IgD-negative memory B cell (primary cell): Measurements from ENCODE around the gene PRDX3. TPM values are rescaled to one million over a fixed set of nuclear protein-coding genes. Genes with fewer than 3 reads are reported as not detected.
A peak's percentile ranks its signal among the peaks of the same experiment; 100 is the strongest.

ENCODE experiments used
- H3K27ac Mint-ChIP-seq, 3 donors: one replicate each; pipeline ENCODE4 v1.8.0; 2020 to 2022; ENCODE audit warnings: mild to moderate bottlenecking in 3 of 3, mixed read lengths in 3 of 3, moderate library complexity in 1 of 3
- H3K27me3 Mint-ChIP-seq: one replicate; pipeline ENCODE4 v1.8.0; 2021; ENCODE audit warnings: mixed read lengths
- H3K36me3 Mint-ChIP-seq: one replicate; pipeline ENCODE4 v1.8.0; 2020; ENCODE audit warnings: mild to moderate bottlenecking, mixed read lengths
- H3K4me1 Mint-ChIP-seq, 3 donors: one replicate each; pipeline ENCODE4 v1.8.0; 2020 to 2022; ENCODE audit warnings: mixed read lengths in 3 of 3, mild to moderate bottlenecking in 1 of 3
- H3K4me3 Mint-ChIP-seq, 4 donors: one replicate each; pipeline ENCODE4 v1.8.0; 2020 to 2022; ENCODE audit warnings: mild to moderate bottlenecking in 4 of 4, mixed read lengths in 4 of 4, moderate library complexity in 3 of 4
- H3K9me3 Mint-ChIP-seq, 3 donors: one replicate each; pipeline ENCODE4 v1.8.0; 2020 to 2021; ENCODE audit warnings: mixed read lengths in 3 of 3, mild to moderate bottlenecking in 1 of 3
- polyA plus RNA-seq: library from polyadenylated mRNA; unstranded; fragments of 300-500 nt; fragmentation: Illumina TruSeq; gene quantifications from one replicate; pipeline ENCODE4 v1.2.3, GENCODE V29; 2021

PRDX3 gene
- polyA plus RNA-seq, 1 donor from 2014 or later, result 71.2 TPM

DNA sequence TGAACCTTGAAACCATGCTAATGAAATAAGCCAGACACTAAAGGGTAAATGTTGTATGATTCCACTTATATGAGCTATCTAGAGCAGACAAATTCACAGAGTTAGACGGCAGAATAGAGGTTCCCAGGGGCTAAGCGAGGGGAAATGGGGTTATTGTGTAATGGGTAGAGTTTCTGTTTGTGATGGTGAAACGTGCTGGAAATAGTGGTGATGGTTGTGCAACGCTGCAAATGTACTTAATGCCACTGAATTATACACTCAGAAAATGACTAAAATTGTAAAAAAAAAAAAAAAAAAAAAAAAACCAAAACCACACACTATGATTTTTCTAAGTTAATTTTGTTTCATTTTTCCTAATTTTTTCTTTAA, 43.1 kb downstream of the PRDX3 start:
- Mint-ChIP-seq H3K36me3 (peaks cover 1% of the 10 kb centered on the region), H3K4me1 (peaks cover 8 to 21% (median 12%) of the 10 kb centered on the region in 3 donors), H3K27me3 (no peaks in the 10 kb centered on the region), H3K9me3 (no peaks in the 10 kb centered on the region), H3K27ac (peak overlapping the region in 1 of 3 donors; percentile 74), H3K4me3 (peak overlapping the region in 1 of 4 donors; percentile 2)

DNA sequence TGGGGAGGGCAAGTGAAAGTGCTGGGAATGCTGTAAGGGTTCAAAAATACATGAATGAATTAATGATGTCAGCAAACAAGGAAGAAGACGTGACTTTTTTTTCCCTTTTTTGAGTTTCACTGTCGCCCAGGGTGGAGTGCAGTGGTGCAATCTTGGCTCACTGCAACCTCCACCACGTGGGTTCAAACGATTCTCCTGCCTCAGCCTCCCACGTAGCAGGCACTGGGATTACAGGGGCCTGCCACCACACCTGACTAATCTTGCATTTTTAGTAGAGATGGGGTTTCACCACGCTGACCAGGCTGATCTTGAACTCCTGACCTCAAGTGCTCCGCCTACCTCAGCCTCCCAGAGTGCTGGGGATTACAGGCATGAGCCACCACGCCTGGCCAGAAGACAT, 44.7 kb downstream of the PRDX3 start:
- H3K36me3 Mint-ChIP-seq, result peaks cover 4% of the 10 kb centered on the region
- peaks cover 8 to 20% (median 19%) of the 10 kb centered on the region in 3 donors for H3K4me1 Mint-ChIP-seq
- no peaks in the 10 kb centered on the region for H3K9me3 Mint-ChIP-seq
- H3K27me3 Mint-ChIP-seq, result no peaks in the 10 kb centered on the region
- no peak overlapping the region for H3K4me3 Mint-ChIP-seq
- peak overlapping the region in 1 of 3 donors; percentile 32 for H3K27ac Mint-ChIP-seq

DNA sequence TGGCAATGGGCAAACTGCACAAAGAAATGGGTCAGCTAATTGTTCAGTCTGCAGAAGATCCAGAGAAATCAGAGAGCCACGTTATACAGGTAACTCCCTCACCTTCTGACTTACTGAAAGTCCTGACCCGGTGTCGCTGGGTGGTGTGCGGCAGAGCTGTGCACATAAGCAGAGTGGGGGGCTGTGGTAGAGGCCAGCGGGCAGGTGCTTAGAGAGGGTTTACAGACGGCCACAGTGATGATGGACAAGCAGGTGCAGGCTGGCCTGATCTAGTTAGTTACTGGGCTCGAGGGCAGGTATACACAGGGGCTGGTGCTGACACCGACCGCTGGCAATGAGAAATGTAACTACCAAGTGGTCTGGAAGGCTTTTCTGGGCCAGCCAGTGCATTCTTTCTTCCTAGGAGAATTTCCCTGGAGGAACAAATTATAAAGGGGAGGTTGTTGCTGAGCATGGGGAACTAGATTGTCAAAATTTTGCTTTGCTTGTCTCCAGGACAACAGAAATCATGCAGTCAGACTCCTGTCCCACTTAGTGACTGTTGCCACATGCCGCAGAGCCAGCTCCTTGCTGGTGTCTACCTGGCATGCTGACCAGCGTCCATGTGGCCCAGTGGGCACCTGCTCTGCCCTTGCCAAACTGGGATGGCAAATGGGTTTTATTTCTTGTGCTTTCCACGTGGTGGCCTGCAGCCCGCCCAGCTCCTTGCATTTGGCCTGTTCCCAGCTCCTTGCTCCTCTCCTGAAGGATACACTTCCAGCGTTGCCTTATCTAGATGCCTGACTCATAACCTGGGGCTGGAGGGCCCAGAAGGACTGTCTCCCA, 45.9 kb downstream of the PRDX3 start:
- no peaks in the 10 kb centered on the region for H3K9me3 Mint-ChIP-seq
- no peaks in the 10 kb centered on the region for H3K27me3 Mint-ChIP-seq
- peaks cover 4% of the 10 kb centered on the region for H3K36me3 Mint-ChIP-seq
- peak overlapping the region in 2 of 3 donors; percentile 32 to 78 for H3K27ac Mint-ChIP-seq
- peak overlapping the region in 3 of 4 donors; percentile 51 to 85 (median 84) for H3K4me3 Mint-ChIP-seq
- peaks cover 8 to 20% (median 19%) of the 10 kb centered on the region in 3 donors for H3K4me1 Mint-ChIP-seq

DNA sequence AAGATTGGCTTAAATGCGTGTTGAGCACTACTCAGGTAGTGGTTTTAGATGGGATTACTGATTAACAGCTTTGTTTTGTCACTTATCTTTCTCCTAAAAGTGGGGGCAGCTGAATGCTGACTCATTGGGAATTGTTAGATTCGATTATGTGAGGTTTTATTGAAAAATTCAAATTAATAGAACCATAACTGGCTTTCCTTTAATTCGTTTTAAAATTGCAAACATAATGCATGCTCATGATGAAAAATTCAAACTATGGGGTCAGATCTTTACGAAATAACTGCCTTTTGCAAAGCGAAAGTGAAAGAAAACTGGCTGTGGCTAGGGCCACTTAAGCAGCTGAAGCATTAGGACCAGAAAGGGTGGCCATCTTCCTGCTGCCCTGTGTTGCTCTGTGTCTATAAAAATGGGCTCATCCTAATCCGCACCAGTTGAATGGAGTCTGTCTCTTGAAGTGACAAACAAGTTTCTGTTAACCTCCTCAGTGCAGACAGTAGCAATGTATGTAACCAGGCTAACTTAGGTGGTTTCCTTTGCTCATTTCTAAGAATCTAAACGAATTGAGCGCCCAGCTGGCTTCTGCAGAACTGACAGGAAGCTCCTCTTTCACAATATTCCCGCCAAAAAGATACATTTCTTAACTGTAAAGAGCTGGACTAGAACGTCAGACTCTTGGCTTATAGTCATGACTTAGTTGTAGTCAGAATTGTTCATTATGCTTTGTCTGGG, 46.9 kb downstream of the PRDX3 start:
- peak overlapping the region; percentile 79 to 94 (median 84) for H3K4me3 Mint-ChIP-seq
- no peaks in the 10 kb centered on the region for H3K9me3 Mint-ChIP-seq
- peaks cover 4% of the 10 kb centered on the region for H3K36me3 Mint-ChIP-seq
- peak overlapping the region; percentile 72 to 89 (median 78) for H3K27ac Mint-ChIP-seq
- no peaks in the 10 kb centered on the region for H3K27me3 Mint-ChIP-seq
- peaks cover 7 to 20% (median 19%) of the 10 kb centered on the region in 3 donors for H3K4me1 Mint-ChIP-seq

DNA sequence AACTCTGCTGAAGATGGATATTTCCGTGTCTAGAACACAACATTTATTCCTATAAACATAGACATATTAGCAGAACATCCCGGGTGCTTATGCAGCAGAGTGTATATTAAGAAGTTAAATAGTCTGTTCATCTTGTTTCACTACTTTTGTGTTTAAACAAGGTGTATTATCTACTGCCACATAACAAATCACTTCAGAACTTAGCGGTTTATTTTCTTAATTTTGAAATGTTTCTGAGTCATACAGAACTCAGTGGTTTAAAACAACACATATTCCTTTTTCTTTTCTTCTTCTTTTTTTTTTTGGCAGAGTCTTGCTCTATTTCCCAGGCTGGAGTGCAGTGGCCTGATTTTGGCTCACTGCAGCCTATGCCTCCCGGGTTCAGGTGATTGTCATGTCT, 48.9 kb downstream of the PRDX3 start:
- Mint-ChIP-seq H3K36me3 (peaks cover 10% of the 10 kb centered on the region), H3K9me3 (peaks cover 0 to 2% (median 0%) of the 10 kb centered on the region in 3 donors), H3K4me1 (peaks cover 6 to 20% (median 16%) of the 10 kb centered on the region in 3 donors), H3K27me3 (no peaks in the 10 kb centered on the region), H3K4me3 (no peak overlapping the region), H3K27ac (peak overlapping the region in 1 of 3 donors; percentile 27)

DNA sequence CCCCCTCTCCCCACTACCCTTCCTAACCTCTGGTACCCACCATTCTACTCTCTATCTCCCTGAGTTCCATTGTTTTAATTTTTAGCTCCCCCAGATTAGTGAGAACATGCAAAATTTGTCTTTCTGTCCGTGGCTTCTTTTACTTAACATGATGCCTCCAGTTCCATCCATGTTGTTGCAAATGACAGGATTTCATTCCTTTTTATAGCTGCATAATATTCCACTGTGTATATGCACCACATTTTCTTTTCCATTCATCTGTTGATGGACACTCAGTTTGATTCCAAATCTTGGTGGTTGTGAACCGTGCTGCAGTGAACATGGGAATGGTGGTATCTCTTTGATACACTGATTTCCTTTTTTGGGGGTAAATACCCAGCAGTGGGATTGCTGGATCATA, 52.7 kb downstream of the PRDX3 start:
- Mint-ChIP-seq H3K4me3 (no peak overlapping the region), H3K4me1 (peaks cover 0 to 12% (median 4%) of the 10 kb centered on the region in 3 donors), H3K27ac (no peak overlapping the region), H3K27me3 (no peaks in the 10 kb centered on the region), H3K9me3 (peaks cover 0 to 2% (median 0%) of the 10 kb centered on the region in 3 donors), H3K36me3 (peaks cover 19% of the 10 kb centered on the region)

DNA sequence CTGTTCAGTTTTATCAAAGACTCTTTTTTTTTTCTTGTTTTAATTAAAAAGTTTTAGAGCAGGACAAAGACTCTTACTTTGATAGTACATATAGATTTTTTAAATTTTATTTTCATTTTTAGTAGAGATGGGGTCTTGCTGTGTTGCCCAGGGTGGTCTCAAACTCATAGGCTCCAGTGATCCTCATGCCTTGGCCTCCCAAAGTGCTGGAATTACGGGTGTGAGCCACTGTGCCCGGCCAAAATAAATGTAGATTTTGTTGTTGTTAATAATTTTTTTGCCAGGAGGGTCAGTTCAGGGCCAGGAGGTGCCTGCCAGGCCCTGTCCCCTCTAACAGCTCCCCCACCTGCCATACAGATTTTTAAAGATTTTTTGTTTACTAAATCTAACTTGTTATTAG, 57.7 kb downstream of the PRDX3 start:
- no peak overlapping the region for H3K4me3 Mint-ChIP-seq
- H3K4me1 Mint-ChIP-seq, result peaks cover 0 to 6% (median 3%) of the 10 kb centered on the region in 3 donors
- H3K27ac Mint-ChIP-seq, result no peak overlapping the region
- no peaks in the 10 kb centered on the region for H3K27me3 Mint-ChIP-seq
- peaks cover 0 to 1% (median 0%) of the 10 kb centered on the region in 3 donors for H3K9me3 Mint-ChIP-seq
- peaks cover 16% of the 10 kb centered on the region for H3K36me3 Mint-ChIP-seq

DNA sequence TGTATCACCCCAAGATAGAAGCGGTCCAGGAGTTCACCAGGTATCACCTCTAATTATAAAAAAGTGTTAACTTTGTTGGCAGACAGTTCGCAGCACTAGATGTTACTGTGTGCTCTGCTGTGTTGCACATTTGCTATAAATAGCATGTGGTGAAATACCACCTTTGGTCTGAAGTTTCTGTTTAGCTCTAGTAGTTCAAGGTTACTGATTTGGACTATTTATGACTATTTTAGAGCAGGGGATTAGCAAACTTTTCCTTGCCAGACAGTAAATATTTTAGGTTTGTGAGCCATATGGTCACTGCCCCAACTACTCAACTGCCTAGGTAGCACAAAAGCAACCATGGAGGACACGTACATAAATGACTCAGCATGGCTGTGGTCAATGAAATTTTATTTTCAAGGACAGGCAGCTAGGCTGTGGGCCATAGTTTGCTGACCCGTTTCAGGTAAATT, 58.2 kb downstream of the PRDX3 start:
- Mint-ChIP-seq H3K27ac (no peak overlapping the region), H3K9me3 (no peaks in the 10 kb centered on the region), H3K4me1 (peaks cover 0 to 6% (median 3%) of the 10 kb centered on the region in 3 donors), H3K4me3 (peak overlapping the region in 1 of 4 donors; percentile 58), H3K27me3 (no peaks in the 10 kb centered on the region), H3K36me3 (peaks cover 14% of the 10 kb centered on the region)

DNA sequence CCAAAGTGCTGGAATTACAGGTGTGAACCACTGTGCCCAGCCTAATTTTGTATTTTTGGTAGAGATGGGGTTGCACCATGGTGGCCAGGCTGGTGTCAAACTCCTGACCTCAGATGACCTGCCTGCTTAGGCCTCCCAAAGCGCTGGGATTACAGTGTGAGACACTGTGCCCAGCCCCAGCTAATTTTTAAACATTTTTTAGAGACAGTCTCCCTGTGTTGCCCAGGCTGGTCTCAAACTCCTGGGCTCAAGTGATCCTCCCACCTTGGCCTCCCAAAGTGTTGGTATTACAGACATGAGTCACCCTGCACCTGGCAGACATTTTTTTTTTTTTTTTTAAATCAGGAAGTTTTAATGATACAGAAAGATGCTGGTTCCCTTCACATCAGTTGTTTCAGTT, 59.2 kb downstream of the PRDX3 start:
- H3K4me1 Mint-ChIP-seq, result peaks cover 0 to 6% (median 3%) of the 10 kb centered on the region in 3 donors
- H3K27ac Mint-ChIP-seq, result no peak overlapping the region
- no peak overlapping the region for H3K4me3 Mint-ChIP-seq

DNA sequence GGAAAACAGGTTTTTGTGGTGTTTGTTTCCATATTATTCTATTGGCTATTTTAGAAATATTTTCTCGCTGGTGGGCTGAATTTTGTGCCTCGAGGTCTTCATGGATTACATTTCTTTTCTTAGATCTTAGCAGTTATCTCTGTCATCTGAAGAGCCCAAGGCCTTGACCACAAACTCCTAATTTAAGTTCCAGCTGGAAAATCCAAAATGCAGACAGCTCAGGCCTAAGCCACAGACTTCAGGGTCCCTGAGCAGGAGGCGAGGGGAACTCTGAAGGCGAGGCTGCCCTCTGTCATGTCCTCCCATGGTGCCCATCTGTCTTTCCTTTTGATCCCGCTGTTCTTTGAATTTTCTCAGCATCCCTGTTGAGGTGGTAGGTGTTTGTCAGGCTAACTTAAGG, 60.4 kb downstream of the PRDX3 start:
- no peak overlapping the region for H3K4me3 Mint-ChIP-seq
- H3K27ac Mint-ChIP-seq, result no peak overlapping the region
- no peaks in the 10 kb centered on the region for H3K27me3 Mint-ChIP-seq
- peaks cover 17% of the 10 kb centered on the region for H3K36me3 Mint-ChIP-seq
- H3K4me1 Mint-ChIP-seq, result peaks cover 0 to 6% (median 3%) of the 10 kb centered on the region in 3 donors
- no peaks in the 10 kb centered on the region for H3K9me3 Mint-ChIP-seq

More for the DNA sequence above, 59.2 kb downstream of the PRDX3 start:
- no peaks in the 10 kb centered on the region for H3K27me3 Mint-ChIP-seq
- peaks cover 14% of the 10 kb centered on the region for H3K36me3 Mint-ChIP-seq
- H3K9me3 Mint-ChIP-seq, result no peaks in the 10 kb centered on the region

Other genes with a start within 250 kb of the PRDX3 start
- not detected for gene NANOS1, start 149.1 kb downstream of the PRDX3 start, polyA plus RNA-seq
- 60.9 TPM for gene EIF3A, start 98.0 kb downstream of the PRDX3 start, polyA plus RNA-seq
- 24.7 TPM for gene DENND10, start 74.7 kb downstream of the PRDX3 start, polyA plus RNA-seq
- 22.2 TPM for gene SFXN4, start 13.1 kb downstream of the PRDX3 start, polyA plus RNA-seq
- 18.1 TPM for gene GRK5, start 28.8 kb upstream of the PRDX3 start, polyA plus RNA-seq